Measurements from ENCODE around the gene MYH16. TPM values are rescaled to one million over a fixed set of nuclear protein-coding genes. Genes with fewer than 3 reads are reported as not detected.
"Not testable (repeated sequence)": the region's sequence is repeated elsewhere in the genome, so short reads cannot be mapped to it uniquely, and the experiment has no call there.

MYH16 gene
- 0.05 TPM for total RNA-seq
- polyA plus RNA-seq: 0.09 TPM
- long read RNA-seq, donor 1: 0 reads
- long read RNA-seq, donor 2: 0 reads
- long read RNA-seq, donor 3: 0 reads
- long read RNA-seq, donor 4: 0 reads
- long read RNA-seq, donor 5: 0 reads
- long read RNA-seq, donor 6: 0 reads
- long read RNA-seq, donor 7: 0 reads
- long read RNA-seq, donor 8: 0 reads
- long read RNA-seq, donor 9: 0 reads
- long read RNA-seq, donor 10: 0 reads

DNA sequence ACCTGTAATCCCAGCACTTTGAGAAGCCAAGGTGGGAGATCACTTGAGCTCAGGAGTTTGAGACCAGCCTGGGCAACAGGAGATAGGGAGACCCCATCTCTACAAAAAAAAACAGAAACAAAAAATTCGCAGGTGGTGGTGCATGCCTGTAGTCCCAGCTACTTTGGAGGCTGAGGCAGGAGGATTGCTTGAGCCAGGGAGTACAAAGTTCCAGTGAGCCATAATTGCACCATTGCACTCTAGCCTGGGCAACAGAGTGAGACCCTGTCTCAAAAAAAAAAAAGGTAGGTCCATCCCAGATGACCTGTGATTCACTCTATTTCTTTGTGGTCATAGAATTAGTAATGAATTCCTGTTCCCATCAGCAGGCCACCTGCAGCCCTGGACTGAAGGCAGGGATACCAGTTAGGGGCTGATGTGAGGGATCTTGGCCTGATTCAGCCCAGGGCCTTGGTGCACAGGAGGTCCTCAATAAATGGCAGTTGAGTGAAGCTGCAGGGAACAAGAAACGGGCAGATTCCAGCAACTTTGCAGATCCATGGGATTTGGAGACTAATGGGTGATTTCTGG lies at the start of gene MYH16:
TSS of gene MYH16 (plus strand) at position 364 of the 570 bp plus-strand sequence.
- Histone ChIP-seq H3K36me3 (ENCODE audit: control insufficient read depth in 2 of 2, insufficient read depth in 2 of 2, low read length in 1 of 2) (no peaks in the 10 kb centered on the region), H3K4me1 (ENCODE audit: control insufficient read depth in 2 of 2, insufficient read depth in 2 of 2, low read length in 2 of 2) (no peaks in the 10 kb centered on the region), H3K27ac (ENCODE audit: low read depth in 1 of 2, low read length in 1 of 2) (no peak within 1 kb of the TSS), H3K9me3 (ENCODE audit: control insufficient read depth in 2 of 2, insufficient read depth in 1 of 2, low read length in 1 of 2) (no peaks in the 10 kb centered on the region), H3K4me3 (ENCODE audit: low read length in 2 of 2) (no peak within 1 kb of the TSS), H3K27me3 (ENCODE audit: control insufficient read depth in 2 of 2, insufficient read depth in 1 of 2, low read length in 1 of 2) (no peaks in the 10 kb centered on the region)
- DNase-seq (ENCODE audit: low read depth in 6 of 9, low spot score in 9 of 9): no peak
- 95% methylated on average over 2 of the region's 2 CpGs for WGBS

DNA sequence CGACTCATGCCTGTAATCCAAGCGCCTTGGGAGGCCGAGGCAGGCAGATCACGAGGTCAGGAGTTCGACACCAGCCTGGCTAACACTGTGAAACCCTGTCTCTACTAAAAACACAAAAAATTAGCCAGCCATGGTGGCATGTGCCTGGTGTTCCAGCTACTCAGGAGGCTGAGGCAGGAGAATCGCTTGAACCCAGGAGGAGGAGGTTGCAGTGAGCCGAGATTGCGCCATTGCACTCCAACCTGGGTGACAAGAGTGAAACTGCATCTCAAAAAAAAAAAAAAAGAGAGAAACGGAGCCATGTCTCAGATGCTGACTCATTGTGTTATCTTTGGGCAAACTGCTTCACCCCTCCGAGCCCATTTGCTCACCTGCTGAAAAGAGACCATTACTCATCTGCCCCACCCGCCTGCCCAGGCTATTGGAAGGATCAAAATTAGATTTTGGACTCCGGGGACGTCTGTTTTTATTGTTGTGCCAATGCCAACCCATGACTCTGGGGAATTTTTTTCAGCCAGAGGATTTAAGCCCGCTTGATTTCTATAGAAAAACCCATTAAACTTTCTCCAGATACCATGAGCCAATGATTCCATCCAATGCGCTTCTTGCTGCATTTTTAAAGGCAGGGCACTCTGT lies 48.3 kb upstream of the MYH16 start:
- not testable (repeated sequence) for H3K4me3 ChIP-seq (ENCODE audit: low read length in 2 of 2); DNase-seq (ENCODE audit: low read depth in 6 of 9, low spot score in 9 of 9); H3K27me3 ChIP-seq (ENCODE audit: control insufficient read depth in 2 of 2, insufficient read depth in 1 of 2, low read length in 1 of 2); H3K9me3 ChIP-seq (ENCODE audit: control insufficient read depth in 2 of 2, insufficient read depth in 1 of 2, low read length in 1 of 2); H3K36me3 ChIP-seq (ENCODE audit: control insufficient read depth in 2 of 2, insufficient read depth in 2 of 2, low read length in 1 of 2); H3K4me1 ChIP-seq (ENCODE audit: control insufficient read depth in 2 of 2, insufficient read depth in 2 of 2, low read length in 2 of 2); H3K27ac ChIP-seq (ENCODE audit: low read depth in 1 of 2, low read length in 1 of 2)
- 65% methylated on average over 15 of the region's 15 CpGs for WGBS

DNA sequence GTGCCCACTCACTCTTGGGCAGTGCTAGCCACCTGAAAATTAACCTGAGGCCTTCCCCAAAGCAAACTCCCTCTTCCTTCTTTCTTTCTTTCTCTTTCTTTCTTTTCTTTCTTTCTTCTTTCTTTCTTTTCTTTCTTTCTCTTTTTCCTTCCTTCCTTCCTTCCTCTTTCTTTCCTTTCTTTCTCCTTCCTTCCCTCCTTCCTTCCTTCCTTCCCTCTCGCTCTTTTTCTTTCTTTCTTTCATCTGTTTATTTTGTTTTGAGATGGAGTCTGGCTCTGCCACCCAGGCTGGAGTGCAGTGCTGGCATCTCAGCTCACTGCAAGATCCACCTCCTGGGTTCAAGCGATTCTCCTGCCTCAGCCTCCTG lies 47.8 kb upstream of the MYH16 start:
- Histone ChIP-seq H3K27me3 (ENCODE audit: control insufficient read depth in 2 of 2, insufficient read depth in 1 of 2, low read length in 1 of 2) (no peaks in the 10 kb centered on the region), H3K4me3 (ENCODE audit: low read length in 2 of 2) (no peak overlapping the region), H3K36me3 (ENCODE audit: control insufficient read depth in 2 of 2, insufficient read depth in 2 of 2, low read length in 1 of 2) (no peaks in the 10 kb centered on the region), H3K27ac (ENCODE audit: low read depth in 1 of 2, low read length in 1 of 2) (no peak overlapping the region), H3K4me1 (ENCODE audit: control insufficient read depth in 2 of 2, insufficient read depth in 2 of 2, low read length in 2 of 2) (no peaks in the 10 kb centered on the region), H3K9me3 (ENCODE audit: control insufficient read depth in 2 of 2, insufficient read depth in 1 of 2, low read length in 1 of 2) (no peaks in the 10 kb centered on the region)
- DNase-seq (ENCODE audit: low read depth in 6 of 9, low spot score in 9 of 9): no peak
- 98% methylated on average over 2 of the region's 2 CpGs for WGBS

DNA sequence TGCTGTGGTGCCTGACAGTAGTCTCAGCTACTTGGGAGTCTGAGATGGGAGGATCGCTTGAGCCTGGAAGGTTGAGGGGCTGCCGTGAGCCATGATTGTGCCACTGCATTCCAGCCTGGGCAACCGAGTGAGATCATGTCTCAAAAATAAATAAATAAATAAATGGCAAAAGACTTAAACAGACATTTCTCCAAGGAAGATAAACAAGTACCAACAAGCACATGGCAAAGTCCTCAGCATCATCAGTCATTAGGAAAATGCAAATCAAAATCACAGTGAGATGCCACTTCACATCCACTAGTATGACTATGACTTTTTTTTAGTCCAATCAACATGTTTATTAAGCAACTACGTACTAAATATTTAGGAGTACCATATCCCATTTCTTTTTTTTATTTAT lies 43.4 kb upstream of the MYH16 start:
- no peak overlapping the region for H3K4me3 ChIP-seq (ENCODE audit: low read length in 2 of 2)
- WGBS: 95% methylated on average over 4 of the region's 4 CpGs
- no peaks in the 10 kb centered on the region for H3K9me3 ChIP-seq (ENCODE audit: control insufficient read depth in 2 of 2, insufficient read depth in 1 of 2, low read length in 1 of 2)
- no peaks in the 10 kb centered on the region for H3K36me3 ChIP-seq (ENCODE audit: control insufficient read depth in 2 of 2, insufficient read depth in 2 of 2, low read length in 1 of 2)
- H3K27me3 ChIP-seq (ENCODE audit: control insufficient read depth in 2 of 2, insufficient read depth in 1 of 2, low read length in 1 of 2): no peaks in the 10 kb centered on the region
- H3K4me1 ChIP-seq (ENCODE audit: control insufficient read depth in 2 of 2, insufficient read depth in 2 of 2, low read length in 2 of 2): no peaks in the 10 kb centered on the region
- no peak overlapping the region for H3K27ac ChIP-seq (ENCODE audit: low read depth in 1 of 2, low read length in 1 of 2)
- no peak for DNase-seq (ENCODE audit: low read depth in 6 of 9, low spot score in 9 of 9)

DNA sequence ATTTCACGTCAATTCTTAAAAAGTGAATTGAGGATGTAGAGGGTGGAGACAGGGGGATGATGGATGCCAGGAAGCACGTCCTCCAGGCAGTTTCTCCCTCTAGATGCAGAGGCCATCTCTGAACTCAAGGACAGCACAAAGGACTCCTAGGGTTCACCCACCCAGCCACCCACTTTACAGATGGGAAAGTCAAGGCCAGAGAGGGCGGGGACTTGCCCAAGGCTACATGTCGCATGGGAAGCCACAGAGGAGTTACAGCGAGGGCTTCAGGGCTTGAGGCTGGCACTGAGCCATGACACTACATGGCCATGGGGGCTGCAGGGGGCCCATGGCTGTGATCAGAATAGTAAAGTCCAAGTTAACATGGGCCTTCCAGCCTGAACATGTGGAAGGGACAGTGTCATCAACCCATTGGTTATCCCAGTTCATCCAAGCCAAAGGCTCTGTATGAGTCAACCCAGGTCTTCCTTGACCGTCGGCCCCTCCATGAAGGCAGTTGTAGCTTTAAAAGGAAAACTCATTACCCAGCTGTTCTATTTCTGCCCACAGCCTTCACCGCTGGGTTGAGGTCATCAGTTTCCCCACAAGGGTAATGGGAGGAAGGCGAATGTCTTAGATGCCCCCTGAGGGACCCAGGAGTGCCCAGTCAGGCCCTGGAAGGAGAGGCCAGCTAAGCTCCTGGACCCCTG lies 40.4 kb upstream of the MYH16 start:
- H3K4me1 ChIP-seq (ENCODE audit: control insufficient read depth in 2 of 2, insufficient read depth in 2 of 2, low read length in 2 of 2): no peaks in the 10 kb centered on the region
- no peak for DNase-seq (ENCODE audit: low read depth in 6 of 9, low spot score in 9 of 9)
- no peaks in the 10 kb centered on the region for H3K36me3 ChIP-seq (ENCODE audit: control insufficient read depth in 2 of 2, insufficient read depth in 2 of 2, low read length in 1 of 2)
- no peaks in the 10 kb centered on the region for H3K27me3 ChIP-seq (ENCODE audit: control insufficient read depth in 2 of 2, insufficient read depth in 1 of 2, low read length in 1 of 2)
- 94% methylated on average over 9 of the region's 9 CpGs for WGBS
- H3K27ac ChIP-seq (ENCODE audit: low read depth in 1 of 2, low read length in 1 of 2): no peak overlapping the region
- H3K9me3 ChIP-seq (ENCODE audit: control insufficient read depth in 2 of 2, insufficient read depth in 1 of 2, low read length in 1 of 2): no peaks in the 10 kb centered on the region
- H3K4me3 ChIP-seq (ENCODE audit: low read length in 2 of 2): no peak overlapping the region

DNA sequence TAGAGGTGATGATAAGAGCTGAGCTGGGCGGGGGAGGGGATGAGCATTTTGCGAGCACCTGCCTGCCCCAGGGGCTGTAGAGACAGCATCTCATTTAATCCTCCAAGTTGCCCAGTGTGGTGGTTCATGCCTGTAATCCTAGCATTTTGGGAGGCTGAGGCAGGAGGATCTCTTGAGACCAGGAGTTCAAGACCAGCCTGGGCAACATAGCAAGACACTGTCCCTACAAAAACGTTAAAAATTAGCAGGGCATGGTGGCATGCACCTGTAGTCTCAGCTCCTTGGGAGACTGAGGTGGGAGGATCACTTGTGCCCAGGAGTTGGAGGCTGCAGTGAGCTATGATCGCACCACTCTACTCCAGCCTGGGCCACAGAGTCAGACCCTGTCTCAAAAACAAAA lies 39.7 kb upstream of the MYH16 start:
- DNase-seq (ENCODE audit: low read depth in 6 of 9, low spot score in 9 of 9); H3K36me3 ChIP-seq (ENCODE audit: control insufficient read depth in 2 of 2, insufficient read depth in 2 of 2, low read length in 1 of 2); H3K4me3 ChIP-seq (ENCODE audit: low read length in 2 of 2); H3K4me1 ChIP-seq (ENCODE audit: control insufficient read depth in 2 of 2, insufficient read depth in 2 of 2, low read length in 2 of 2); H3K9me3 ChIP-seq (ENCODE audit: control insufficient read depth in 2 of 2, insufficient read depth in 1 of 2, low read length in 1 of 2); H3K27me3 ChIP-seq (ENCODE audit: control insufficient read depth in 2 of 2, insufficient read depth in 1 of 2, low read length in 1 of 2); H3K27ac ChIP-seq (ENCODE audit: low read depth in 1 of 2, low read length in 1 of 2): not testable (repeated sequence)
- WGBS: 96% methylated on average over 4 of the region's 4 CpGs

DNA sequence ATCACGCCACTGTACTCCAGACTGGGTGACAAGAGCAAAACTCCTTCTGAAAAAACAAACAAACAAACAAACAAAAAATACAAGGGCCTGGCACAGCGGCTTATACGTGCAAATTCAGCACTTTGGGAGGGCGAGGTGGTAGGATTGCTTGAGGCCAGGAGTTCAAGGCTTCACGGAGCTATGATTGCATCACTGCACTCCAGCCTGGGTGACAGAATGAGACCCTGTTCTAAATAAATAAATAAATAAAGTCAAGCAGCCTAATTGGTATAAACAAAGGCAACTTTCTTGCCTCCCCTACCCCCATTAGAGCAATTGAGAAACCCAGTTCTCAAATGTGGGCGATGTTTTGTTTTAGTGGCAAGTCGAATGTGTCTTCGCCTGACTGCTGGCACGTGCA lies 38.5 kb upstream of the MYH16 start:
- no peaks in the 10 kb centered on the region for H3K4me1 ChIP-seq (ENCODE audit: control insufficient read depth in 2 of 2, insufficient read depth in 2 of 2, low read length in 2 of 2)
- no peaks in the 10 kb centered on the region for H3K27me3 ChIP-seq (ENCODE audit: control insufficient read depth in 2 of 2, insufficient read depth in 1 of 2, low read length in 1 of 2)
- H3K4me3 ChIP-seq (ENCODE audit: low read length in 2 of 2): no peak overlapping the region
- H3K9me3 ChIP-seq (ENCODE audit: control insufficient read depth in 2 of 2, insufficient read depth in 1 of 2, low read length in 1 of 2): no peaks in the 10 kb centered on the region
- 96% methylated on average over 9 of the region's 9 CpGs for WGBS
- no peak for DNase-seq (ENCODE audit: low read depth in 6 of 9, low spot score in 9 of 9)
- no peaks in the 10 kb centered on the region for H3K36me3 ChIP-seq (ENCODE audit: control insufficient read depth in 2 of 2, insufficient read depth in 2 of 2, low read length in 1 of 2)
- no peak overlapping the region for H3K27ac ChIP-seq (ENCODE audit: low read depth in 1 of 2, low read length in 1 of 2)

DNA sequence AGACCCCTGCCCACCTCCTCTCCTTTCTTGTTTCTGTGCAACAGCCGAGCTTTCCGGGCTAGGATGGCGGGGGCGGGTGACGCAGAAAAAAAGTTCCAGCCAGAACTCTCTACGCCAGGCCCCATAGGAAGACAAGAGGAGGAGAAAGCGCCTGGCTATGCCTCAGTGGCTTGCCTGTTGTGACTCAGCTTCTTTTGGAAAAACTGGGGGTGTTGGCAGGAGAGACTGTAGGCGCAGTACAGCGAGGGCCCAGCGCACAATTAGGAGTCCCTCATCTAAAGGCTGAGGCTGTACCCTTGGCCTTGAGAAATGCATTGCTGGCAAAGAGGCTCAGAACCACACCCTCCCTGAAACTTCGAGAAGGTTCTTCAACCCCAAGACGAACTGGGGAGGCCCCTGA lies 36.7 kb upstream of the MYH16 start:
- Histone ChIP-seq H3K36me3 (ENCODE audit: control insufficient read depth in 2 of 2, insufficient read depth in 2 of 2, low read length in 1 of 2) (no peaks in the 10 kb centered on the region), H3K27me3 (ENCODE audit: control insufficient read depth in 2 of 2, insufficient read depth in 1 of 2, low read length in 1 of 2) (no peaks in the 10 kb centered on the region), H3K4me1 (ENCODE audit: control insufficient read depth in 2 of 2, insufficient read depth in 2 of 2, low read length in 2 of 2) (no peaks in the 10 kb centered on the region), H3K4me3 (ENCODE audit: low read length in 2 of 2) (no peak overlapping the region), H3K9me3 (ENCODE audit: control insufficient read depth in 2 of 2, insufficient read depth in 1 of 2, low read length in 1 of 2) (no peaks in the 10 kb centered on the region), H3K27ac (ENCODE audit: low read depth in 1 of 2, low read length in 1 of 2) (no peak overlapping the region)
- 93% methylated on average over 12 of the region's 12 CpGs for WGBS
- no peak for DNase-seq (ENCODE audit: low read depth in 6 of 9, low spot score in 9 of 9)

DNA sequence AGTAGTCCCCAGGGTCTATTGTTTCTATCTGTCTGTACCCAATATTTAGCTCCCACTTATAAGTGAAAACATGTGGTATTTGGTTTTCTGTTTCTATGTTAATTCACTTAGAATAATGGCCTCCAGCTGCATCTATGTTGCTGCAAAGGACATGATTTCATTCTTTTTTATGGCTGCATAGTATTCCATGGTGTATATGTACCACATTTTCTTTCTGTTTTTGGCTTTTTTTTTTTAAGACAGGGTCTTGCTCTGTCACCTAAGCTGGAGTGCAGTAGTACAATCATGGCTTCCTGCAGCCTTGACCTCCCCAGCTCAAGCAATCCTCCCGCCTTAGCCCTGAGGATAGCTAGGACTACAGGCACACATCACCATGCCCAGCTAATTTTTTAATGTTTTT lies 34.8 kb upstream of the MYH16 start:
- H3K27ac ChIP-seq (ENCODE audit: low read depth in 1 of 2, low read length in 1 of 2); H3K4me3 ChIP-seq (ENCODE audit: low read length in 2 of 2); H3K4me1 ChIP-seq (ENCODE audit: control insufficient read depth in 2 of 2, insufficient read depth in 2 of 2, low read length in 2 of 2); H3K27me3 ChIP-seq (ENCODE audit: control insufficient read depth in 2 of 2, insufficient read depth in 1 of 2, low read length in 1 of 2); H3K36me3 ChIP-seq (ENCODE audit: control insufficient read depth in 2 of 2, insufficient read depth in 2 of 2, low read length in 1 of 2); DNase-seq (ENCODE audit: low read depth in 6 of 9, low spot score in 9 of 9); H3K9me3 ChIP-seq (ENCODE audit: control insufficient read depth in 2 of 2, insufficient read depth in 1 of 2, low read length in 1 of 2): not testable (repeated sequence)
- 98% methylated on average over 1 of the region's 1 CpG for WGBS

Measured in thymus (tissue), 14 donors.